Spleen (tissue), 11 donors: ENCODE data around the gene SSR1. TPM values are rescaled to one million over a fixed set of nuclear protein-coding genes. Genes with fewer than 3 reads are reported as not detected.

ENCODE experiments used
- DNase-seq: peaks from one replicate; pipeline ENCODE4 v3.0.0-alpha.2; 2020
- H3K27ac ChIP-seq, 8 donors: fragments of 200-600 bp; sonication (generic) in 7 of 8; 1 replicate in 4 of 8; 2 replicates in 4 of 8; pipeline versions ENCODE4 v1.5.0 to v1.8.0; 2016 to 2021; ENCODE audit warnings: inconsistent platforms in 4 of 8, mild to moderate bottlenecking in 4 of 8, moderate library complexity in 1 of 8
- H3K27me3 ChIP-seq, 7 donors: fragments of 200-600 bp; sonication (generic) in 6 of 7; replicated peaks in 1 of 7; 1 replicate in 4 of 7; 2 replicates in 3 of 7; pipeline versions ENCODE4 v1.5.0 to v1.8.0; 2016 to 2021; ENCODE audit warnings: inconsistent platforms in 3 of 7, mild to moderate bottlenecking in 1 of 7
- H3K36me3 ChIP-seq, 6 donors: fragments of 200-600 bp; sonication (generic) in 5 of 6; 1 replicate in 4 of 6; 2 replicates in 2 of 6; pipeline versions ENCODE4 v1.5.0 to v1.8.0; 2016 to 2021; ENCODE audit warnings: inconsistent platforms in 2 of 6
- H3K4me1 ChIP-seq, 6 donors: fragments of 200-600 bp; sonication (generic) in 5 of 6; 1 replicate in 3 of 6; 2 replicates in 3 of 6; pipeline versions ENCODE4 v1.5.0 to v1.8.0; 2016 to 2021; ENCODE audit warnings: inconsistent platforms in 3 of 6
- H3K4me3 ChIP-seq, 8 donors: fragments of 200-600 bp; sonication (generic) in 7 of 8; 1 replicate in 4 of 8; 2 replicates in 4 of 8; pipeline versions ENCODE4 v1.5.0 to v1.8.0; 2016 to 2021; ENCODE audit warnings: inconsistent platforms in 4 of 8, mild to moderate bottlenecking in 4 of 8, moderate library complexity in 2 of 8
- H3K9me3 ChIP-seq, 8 donors: fragments of 200-600 bp; sonication (generic) in 7 of 8; 1 replicate in 4 of 8; 2 replicates in 4 of 8; pipeline versions ENCODE4 v1.5.0 to v1.8.0; 2016 to 2021; ENCODE audit warnings: inconsistent platforms in 4 of 8
- CTCF ChIP-seq, 11 experiments: fragments of 200-600 bp in 7 of 11; fragments of 450-650 bp in 4 of 11; sonication (generic) in 4 of 11; IDR thresholded peaks in 8 of 11; conservative IDR thresholded peaks in 3 of 11; 1 replicate in 7 of 11; 2 replicates in 4 of 11; pipeline versions ENCODE4 v1.4.0 to v1.8.0; 2016 to 2021; ENCODE audit warnings: antibody characterized with exemption in 11 of 11, inconsistent platforms in 4 of 11, mild to moderate bottlenecking in 1 of 11
- POLR2A ChIP-seq, 3 donors: fragments of 450-650 bp; IDR thresholded peaks; one replicate each; pipeline ENCODE4 v1.5.1; 2017; ENCODE audit warnings: antibody characterized with exemption in 3 of 3, mild to moderate bottlenecking in 1 of 3
- POLR2AphosphoS5 ChIP-seq, 3 donors: sonication (generic); formaldehyde crosslinking; IDR thresholded peaks; one replicate each; pipeline ENCODE4 v1.5.1; 2017; ENCODE audit warnings: antibody characterized with exemption in 3 of 3
- WGBS, 5 donors: extraction: QIAGEN DNeasy Blood & Tissue Kit in 3 of 5; methylation state at CpG; one replicate each; pipeline versions ENCODE4 v1.1.5 to v1.1.7; 2013 to 2018; 5-methylcytosine and 5-hydroxymethylcytosine counted together
- intact Hi-C: fragments of 100-400 bp; cut with DNase I; formaldehyde crosslinking; loops from one replicate; pipeline ENCODE4 v1.15.0; 2023; ENCODE audit warnings: low total_unique reads
- polyA plus RNA-seq, 3 donors: library from polyadenylated mRNA; stranded (reverse); fragments of 200-250 nt; gene quantifications; one replicate each; pipeline ENCODE4 v1.2.1, GENCODE V29; 2013
- total RNA-seq, 7 donors: library from RNA; depleted of rRNA in 3 of 7; stranded (reverse); fragments of >200 nt in 3 of 7; fragmentation: NEBNext Ultra II Directional in 4 of 7; extraction: Animal tissue kit (Norgen Biotek cat#: 25700) in 4 of 7; gene quantifications; one replicate each; pipeline versions ENCODE4 v1.1.0 to v1.2.1, GENCODE V29; 2016 to 2021
- donor health status: healthy with polysubstance abuse.
- donor health status: DM: no; HTN: no; CAD: no; lungs with moderate emphysema.
- donor health status: DM: no; HTN: no; CAD: no.
- donor health status: Bipolar disorder and iron deficiency.
- donor health status: healthy.
- donor health status: DM: no; HTN: no; CAD: no.
- donor health status: DM: yes; HTN: yes; CAD: no.

Gene SSR1
- total and polyA plus RNA-seq, 10 donors, result 15.8 to 132 (median 72.9) TPM

- peaks cover 0 to under 1% (median 0%) of the 10 kb centered on the region in 6 donors for H3K4me1 ChIP-seq
- no peak overlapping the region for H3K27ac ChIP-seq
- no peaks in the 10 kb centered on the region for H3K36me3 ChIP-seq
- no peak overlapping the region for H3K4me3 ChIP-seq
- no peak for DNase-seq
- H3K27me3 ChIP-seq, result no peaks in the 10 kb centered on the region
- no peaks in the 10 kb centered on the region for H3K9me3 ChIP-seq
- WGBS, 5 donors, result 82 to 88% (median 85%) methylated on average over 8 of the region's 8 CpGs
- no peak for TF ChIP-seq POLR2A (IDR thresholded peaks at IDR 0.05)
- no peak for TF ChIP-seq POLR2AphosphoS5 (IDR thresholded peaks at IDR 0.05)
- no peak for TF ChIP-seq CTCF (IDR thresholded peaks at IDR 0.05 in 8 of 11, conservative IDR thresholded peaks at IDR 0.05 in 3 of 11)
- intact Hi-C loops, result no loop called here
These were observed 19.2 kb upstream of the SSR1 start for GRCh38 chr6:7332090-7332745.

DNA sequence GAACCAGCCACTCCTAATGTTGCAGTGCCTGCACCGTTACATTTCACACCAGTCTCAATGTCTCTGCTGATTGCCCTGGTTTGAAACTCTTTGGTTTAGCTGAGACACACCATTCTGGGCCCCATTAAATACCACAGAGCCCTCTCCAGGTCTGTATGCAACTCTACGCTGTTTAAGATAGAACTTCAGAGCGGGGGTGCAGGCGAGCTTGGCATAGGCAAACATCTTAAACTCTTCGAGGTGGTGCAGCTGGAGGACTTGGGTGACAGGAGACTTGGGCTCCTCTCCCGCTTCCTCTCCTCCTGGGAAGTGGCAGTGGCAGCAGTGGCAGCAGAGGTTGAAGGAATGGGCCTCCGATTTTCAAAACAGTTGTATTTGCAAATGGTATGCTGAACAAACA is 18.5 kb upstream of the SSR1 start:
- no peak for DNase-seq
- 85 to 95% (median 93%) methylated on average over 7 of the region's 7 CpGs for WGBS, 5 donors
- Histone ChIP-seq H3K4me1 (peaks cover 0 to 8% (median 0%) of the 10 kb centered on the region in 6 donors), H3K27ac (no peak overlapping the region), H3K4me3 (no peak overlapping the region), H3K27me3 (no peaks in the 10 kb centered on the region), H3K36me3 (no peaks in the 10 kb centered on the region), H3K9me3 (no peaks in the 10 kb centered on the region)
- TF ChIP-seq CTCF (IDR thresholded peaks at IDR 0.05 in 8 of 11, conservative IDR thresholded peaks at IDR 0.05 in 3 of 11) (no peak), POLR2A (IDR thresholded peaks at IDR 0.05) (no peak), POLR2AphosphoS5 (IDR thresholded peaks at IDR 0.05) (no peak)
- intact Hi-C loops, result no loop called here

DNA sequence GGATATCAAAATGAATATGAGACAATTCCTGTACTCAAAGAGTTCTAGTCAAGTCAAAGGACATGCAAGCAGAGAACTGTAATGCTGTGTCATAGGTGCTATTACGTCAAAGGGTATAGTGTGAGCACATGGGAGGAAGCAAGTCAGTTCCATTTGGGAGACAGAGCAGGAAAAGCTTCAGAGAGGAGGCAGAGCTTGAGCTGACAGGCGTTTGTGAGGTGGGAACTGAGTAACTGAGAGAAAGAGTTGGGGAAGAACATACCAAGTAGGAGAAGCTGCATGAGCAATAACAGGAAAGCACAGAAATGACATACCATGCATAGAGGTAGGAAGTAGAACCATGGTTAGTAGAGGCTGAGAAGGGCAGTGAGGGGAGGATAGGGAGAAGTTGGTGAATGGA is 15.2 kb upstream of the SSR1 start:
- Histone ChIP-seq H3K27me3 (no peaks in the 10 kb centered on the region), H3K36me3 (no peaks in the 10 kb centered on the region), H3K4me1 (peaks cover 0 to 34% (median 13%) of the 10 kb centered on the region in 6 donors), H3K4me3 (no peak overlapping the region), H3K27ac (peak overlapping the region in 2 of 8 donors; percentile 9 to 29), H3K9me3 (no peaks in the 10 kb centered on the region)
- no peak for TF ChIP-seq POLR2AphosphoS5 (IDR thresholded peaks at IDR 0.05)
- no peak for TF ChIP-seq CTCF (IDR thresholded peaks at IDR 0.05 in 8 of 11, conservative IDR thresholded peaks at IDR 0.05 in 3 of 11)
- no peak for TF ChIP-seq POLR2A (IDR thresholded peaks at IDR 0.05)
- DNase-seq, result no peak
- 27 to 47% (median 33%) methylated on average over 2 of the region's 2 CpGs for WGBS, 5 donors
- intact Hi-C loops, result no loop called here

DNA sequence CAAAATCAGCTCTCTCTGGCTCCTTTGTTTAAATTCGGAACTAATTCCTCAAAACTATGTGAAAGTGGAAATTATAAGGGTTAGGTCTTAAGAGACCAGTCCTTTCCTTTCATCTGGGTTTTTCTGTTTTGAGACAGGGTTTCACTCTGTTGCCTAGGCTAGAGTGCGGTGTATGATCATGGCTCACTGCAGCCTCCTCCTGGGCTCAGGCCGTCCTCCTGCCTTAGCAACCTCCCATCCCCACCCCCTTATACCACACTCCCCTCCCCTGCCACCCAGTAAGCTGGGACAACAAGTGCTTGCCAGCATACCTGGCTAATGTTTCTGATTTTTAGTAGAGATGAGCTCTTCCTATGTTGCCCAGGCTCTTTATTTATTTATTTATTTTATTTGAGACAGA is 12.8 kb upstream of the SSR1 start:
- Histone ChIP-seq H3K4me3 (no peak overlapping the region), H3K27ac (peak overlapping the region in 2 of 8 donors; percentile 18 to 82), H3K9me3 (no peaks in the 10 kb centered on the region), H3K27me3 (no peaks in the 10 kb centered on the region), H3K4me1 (peaks cover 0 to 34% (median 13%) of the 10 kb centered on the region in 6 donors), H3K36me3 (no peaks in the 10 kb centered on the region)
- no peak for DNase-seq
- TF ChIP-seq POLR2A (IDR thresholded peaks at IDR 0.05) (no peak), POLR2AphosphoS5 (IDR thresholded peaks at IDR 0.05) (no peak), CTCF (IDR thresholded peaks at IDR 0.05 in 8 of 11, conservative IDR thresholded peaks at IDR 0.05 in 3 of 11) (no peak)
- intact Hi-C loops, result no loop called here
- WGBS, 5 donors, result 72 to 84% (median 78%) methylated on average over 3 of the region's 3 CpGs
